Measurements from ENCODE around the gene KCNT2.

The KCNT2 gene

GRCh38 chr1:196567238-196567637, 41.0 kb downstream of the KCNT2 start:
- intact Hi-C loops (cut with DNase I; ENCODE audit: low total_unique reads), result no loop called here
- TF ChIP-seq CTCF (IDR thresholded peaks at IDR 0.05), result no peak
- Histone ChIP-seq H3K9me3 (peaks cover 0 to 10% (median 0%) of the 10 kb centered on the region in 3 donors), H3K4me3 (no peak overlapping the region), H3K36me3 (no peaks in the 10 kb centered on the region), H3K4me1 (no peaks in the 10 kb centered on the region), H3K27me3 (no peaks in the 10 kb centered on the region), H3K27ac (no peak overlapping the region)
- no peak for DNase-seq

GRCh38 chr1:196563768-196564167, 44.5 kb downstream of the KCNT2 start:
- no peaks in the 10 kb centered on the region for H3K27me3 ChIP-seq
- DNase-seq, result no peak
- no peaks in the 10 kb centered on the region for H3K36me3 ChIP-seq
- H3K4me1 ChIP-seq, result no peaks in the 10 kb centered on the region
- intact Hi-C loops (cut with DNase I; ENCODE audit: low total_unique reads), result no loop called here
- no peak for TF ChIP-seq CTCF (IDR thresholded peaks at IDR 0.05)
- H3K4me3 ChIP-seq, result no peak overlapping the region
- no peak overlapping the region for H3K27ac ChIP-seq
- H3K9me3 ChIP-seq, result peaks cover 0 to 10% (median 0%) of the 10 kb centered on the region in 3 donors

GRCh38 chr1:196559314-196559713, 48.9 kb downstream of the KCNT2 start:
- Histone ChIP-seq H3K36me3 (no peaks in the 10 kb centered on the region), H3K9me3 (peaks cover 0 to 5% (median 0%) of the 10 kb centered on the region in 3 donors), H3K4me1 (no peaks in the 10 kb centered on the region), H3K27ac (no peak overlapping the region), H3K4me3 (no peak overlapping the region), H3K27me3 (no peaks in the 10 kb centered on the region)
- no peak for TF ChIP-seq CTCF (IDR thresholded peaks at IDR 0.05)
- DNase-seq, result no peak
- intact Hi-C loops (cut with DNase I; ENCODE audit: low total_unique reads), result no loop called here

GRCh38 chr1:196558411-196558810, 49.8 kb downstream of the KCNT2 start:
- no peak overlapping the region for H3K27ac ChIP-seq
- H3K36me3 ChIP-seq, result no peaks in the 10 kb centered on the region
- intact Hi-C loops (cut with DNase I; ENCODE audit: low total_unique reads), result no loop called here
- DNase-seq, result peak in 1 of 2 donors; percentile 25
- TF ChIP-seq CTCF (IDR thresholded peaks at IDR 0.05), result no peak
- no peaks in the 10 kb centered on the region for H3K4me1 ChIP-seq
- no peaks in the 10 kb centered on the region for H3K27me3 ChIP-seq
- H3K9me3 ChIP-seq, result peaks cover 0 to 4% (median 0%) of the 10 kb centered on the region in 3 donors
- H3K4me3 ChIP-seq, result peak overlapping the region; percentile 24 to 33

GRCh38 chr1:196557797-196558196, 50.4 kb downstream of the KCNT2 start:
- intact Hi-C loops (cut with DNase I; ENCODE audit: low total_unique reads), result no loop called here
- Histone ChIP-seq H3K27ac (no peak overlapping the region), H3K4me3 (peak overlapping the region in 1 of 2 donors; percentile 24), H3K36me3 (no peaks in the 10 kb centered on the region), H3K27me3 (no peaks in the 10 kb centered on the region), H3K9me3 (peaks cover 0 to 4% (median 0%) of the 10 kb centered on the region in 3 donors), H3K4me1 (no peaks in the 10 kb centered on the region)
- TF ChIP-seq CTCF (IDR thresholded peaks at IDR 0.05), result no peak
- DNase-seq, result no peak

GRCh38 chr1:196550731-196551130, 57.5 kb downstream of the KCNT2 start:
- peaks cover 0 to 3% (median 0%) of the 10 kb centered on the region in 3 donors for H3K9me3 ChIP-seq
- intact Hi-C loops (cut with DNase I; ENCODE audit: low total_unique reads), result no loop called here

More at GRCh38 chr1:196550731-196551130, 57.5 kb downstream of the KCNT2 start:
- no peak for DNase-seq
- TF ChIP-seq CTCF (IDR thresholded peaks at IDR 0.05), result no peak
- no peak overlapping the region for H3K27ac ChIP-seq
- no peaks in the 10 kb centered on the region for H3K27me3 ChIP-seq
- no peaks in the 10 kb centered on the region for H3K36me3 ChIP-seq
- no peaks in the 10 kb centered on the region for H3K4me1 ChIP-seq
- no peak overlapping the region for H3K4me3 ChIP-seq
